ENCODE data around the gene ZNF219. TPM values are rescaled to one million over a fixed set of nuclear protein-coding genes. Genes with fewer than 3 reads are reported as not detected.

The ZNF219 gene
- total and polyA plus RNA-seq, 2 of the 13 experiments (the other 11 are each of a cell fraction or from before 2014, with no cell fraction given) = 34.5 to 36.6 TPM

DNA sequence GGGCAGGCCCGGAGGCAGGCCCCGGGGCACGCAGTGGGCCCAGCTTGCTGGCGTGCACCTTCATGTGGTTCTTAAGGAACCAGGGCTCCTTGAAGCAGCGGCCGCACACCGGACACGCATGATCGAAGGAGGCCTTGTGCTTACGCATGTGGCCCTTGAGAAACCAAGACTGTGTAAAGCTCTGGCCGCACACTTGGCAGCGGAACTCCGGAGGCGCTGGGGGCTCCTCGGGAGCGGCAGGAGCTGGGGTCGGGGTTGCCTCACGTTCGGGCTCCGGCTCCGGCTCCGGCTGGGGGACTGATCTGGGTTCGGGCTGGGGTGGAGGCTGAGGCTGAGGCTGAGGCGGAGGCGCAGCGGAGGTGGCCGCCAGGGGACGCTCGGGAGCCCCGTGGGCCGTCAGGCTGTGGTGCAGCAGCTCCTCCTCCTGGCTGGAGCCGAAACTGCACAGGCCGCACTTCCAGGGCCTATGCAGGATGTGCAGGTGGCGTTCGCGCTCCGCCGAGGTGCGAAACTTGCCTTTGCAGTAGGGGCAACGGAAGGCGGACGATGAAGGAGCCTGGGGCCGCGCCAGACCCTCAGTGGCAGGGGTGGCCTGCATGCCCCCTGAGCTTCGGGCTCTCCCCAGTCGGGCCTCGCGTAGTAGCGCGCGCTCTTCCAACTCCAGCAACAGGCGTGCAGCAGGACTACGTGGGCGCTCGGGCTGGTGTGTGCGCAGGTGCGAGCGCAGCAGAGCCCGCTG, 6.0 kb downstream of the ZNF219 start (continued):
- TF ChIP-seq, protein P1, sequence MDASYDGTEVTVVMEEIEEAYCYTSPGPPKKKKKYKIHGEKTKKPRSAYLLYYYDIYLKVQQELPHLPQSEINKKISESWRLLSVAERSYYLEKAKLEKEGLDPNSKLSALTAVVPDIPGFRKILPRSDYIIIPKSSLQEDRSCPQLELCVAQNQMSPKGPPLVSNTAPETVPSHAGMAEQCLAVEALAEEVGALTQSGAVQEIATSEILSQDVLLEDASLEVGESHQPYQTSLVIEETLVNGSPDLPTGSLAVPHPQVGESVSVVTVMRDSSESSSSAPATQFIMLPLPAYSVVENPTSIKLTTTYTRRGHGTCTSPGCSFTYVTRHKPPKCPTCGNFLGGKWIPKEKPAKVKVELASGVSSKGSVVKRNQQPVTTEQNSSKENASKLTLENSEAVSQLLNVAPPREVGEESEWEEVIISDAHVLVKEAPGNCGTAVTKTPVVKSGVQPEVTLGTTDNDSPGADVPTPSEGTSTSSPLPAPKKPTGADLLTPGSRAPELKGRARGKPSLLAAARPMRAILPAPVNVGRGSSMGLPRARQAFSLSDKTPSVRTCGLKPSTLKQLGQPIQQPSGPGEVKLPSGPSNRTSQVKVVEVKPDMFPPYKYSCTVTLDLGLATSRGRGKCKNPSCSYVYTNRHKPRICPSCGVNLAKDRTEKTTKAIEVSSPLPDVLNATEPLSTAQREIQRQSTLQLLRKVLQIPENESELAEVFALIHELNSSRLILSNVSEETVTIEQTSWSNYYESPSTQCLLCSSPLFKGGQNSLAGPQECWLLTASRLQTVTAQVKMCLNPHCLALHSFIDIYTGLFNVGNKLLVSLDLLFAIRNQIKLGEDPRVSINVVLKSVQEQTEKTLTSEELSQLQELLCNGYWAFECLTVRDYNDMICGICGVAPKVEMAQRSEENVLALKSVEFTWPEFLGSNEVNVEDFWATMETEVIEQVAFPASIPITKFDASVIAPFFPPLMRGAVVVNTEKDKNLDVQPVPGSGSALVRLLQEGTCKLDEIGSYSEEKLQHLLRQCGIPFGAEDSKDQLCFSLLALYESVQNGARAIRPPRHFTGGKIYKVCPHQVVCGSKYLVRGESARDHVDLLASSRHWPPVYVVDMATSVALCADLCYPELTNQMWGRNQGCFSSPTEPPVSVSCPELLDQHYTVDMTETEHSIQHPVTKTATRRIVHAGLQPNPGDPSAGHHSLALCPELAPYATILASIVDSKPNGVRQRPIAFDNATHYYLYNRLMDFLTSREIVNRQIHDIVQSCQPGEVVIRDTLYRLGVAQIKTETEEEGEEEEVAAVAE (CRISPR knock-in tag; IDR thresholded peaks at IDR 0.05; ENCODE audit: borderline replicate concordance) = peak; percentile 77; the same call in 1 of the 2 replicates
- TF ChIP-seq SP5 (CRISPR knock-in tag; IDR thresholded peaks at IDR 0.05; ENCODE audit: borderline replicate concordance, low read depth) = peak; percentile 68; the same call in 1 of the 2 replicates
- TF ChIP-seq, protein P2, sequence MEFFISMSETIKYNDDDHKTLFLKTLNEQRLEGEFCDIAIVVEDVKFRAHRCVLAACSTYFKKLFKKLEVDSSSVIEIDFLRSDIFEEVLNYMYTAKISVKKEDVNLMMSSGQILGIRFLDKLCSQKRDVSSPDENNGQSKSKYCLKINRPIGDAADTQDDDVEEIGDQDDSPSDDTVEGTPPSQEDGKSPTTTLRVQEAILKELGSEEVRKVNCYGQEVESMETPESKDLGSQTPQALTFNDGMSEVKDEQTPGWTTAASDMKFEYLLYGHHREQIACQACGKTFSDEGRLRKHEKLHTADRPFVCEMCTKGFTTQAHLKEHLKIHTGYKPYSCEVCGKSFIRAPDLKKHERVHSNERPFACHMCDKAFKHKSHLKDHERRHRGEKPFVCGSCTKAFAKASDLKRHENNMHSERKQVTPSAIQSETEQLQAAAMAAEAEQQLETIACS (CRISPR knock-in tag; IDR thresholded peaks at IDR 0.05) = no peak
- 0 out of 2 replicates have a peak, but pooled peaks have one; percentile 58 for TF ChIP-seq PAX8 (CRISPR knock-in tag; IDR thresholded peaks at IDR 0.05; ENCODE audit: borderline replicate concordance)
- TF ChIP-seq, protein P3, sequence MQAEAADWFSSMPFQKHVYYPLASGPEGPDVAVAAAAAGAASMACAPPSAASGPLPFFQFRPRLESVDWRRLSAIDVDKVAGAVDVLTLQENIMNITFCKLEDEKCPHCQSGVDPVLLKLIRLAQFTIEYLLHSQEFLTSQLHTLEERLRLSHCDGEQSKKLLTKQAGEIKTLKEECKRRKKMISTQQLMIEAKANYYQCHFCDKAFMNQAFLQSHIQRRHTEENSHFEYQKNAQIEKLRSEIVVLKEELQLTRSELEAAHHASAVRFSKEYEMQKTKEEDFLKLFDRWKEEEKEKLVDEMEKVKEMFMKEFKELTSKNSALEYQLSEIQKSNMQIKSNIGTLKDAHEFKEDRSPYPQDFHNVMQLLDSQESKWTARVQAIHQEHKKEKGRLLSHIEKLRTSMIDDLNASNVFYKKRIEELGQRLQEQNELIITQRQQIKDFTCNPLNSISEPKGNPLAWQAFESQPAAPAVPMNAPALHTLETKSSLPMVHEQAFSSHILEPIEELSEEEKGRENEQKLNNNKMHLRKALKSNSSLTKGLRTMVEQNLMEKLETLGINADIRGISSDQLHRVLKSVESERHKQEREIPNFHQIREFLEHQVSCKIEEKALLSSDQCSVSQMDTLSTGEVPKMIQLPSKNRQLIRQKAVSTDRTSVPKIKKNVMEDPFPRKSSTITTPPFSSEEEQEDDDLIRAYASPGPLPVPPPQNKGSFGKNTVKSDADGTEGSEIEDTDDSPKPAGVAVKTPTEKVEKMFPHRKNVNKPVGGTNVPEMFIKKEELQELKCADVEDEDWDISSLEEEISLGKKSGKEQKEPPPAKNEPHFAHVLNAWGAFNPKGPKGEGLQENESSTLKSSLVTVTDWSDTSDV (CRISPR knock-in tag; IDR thresholded peaks at IDR 0.05) = peak; percentile 58; the same call in 1 of the 2 replicates
- peak; percentile 94 for TF ChIP-seq FOXC1 (CRISPR knock-in tag; IDR thresholded peaks at IDR 0.05; ENCODE audit: borderline replicate concordance)
- TF ChIP-seq NFE2L1 (CRISPR knock-in tag; IDR thresholded peaks at IDR 0.05; ENCODE audit: borderline replicate concordance) = peak; percentile 4; the same call in 1 of the 2 replicates
- peak; percentile 91; the same call in 1 of the 2 replicates for TF ChIP-seq KDM4B (CRISPR knock-in tag; IDR thresholded peaks at IDR 0.05)
- TF ChIP-seq, protein P4, sequence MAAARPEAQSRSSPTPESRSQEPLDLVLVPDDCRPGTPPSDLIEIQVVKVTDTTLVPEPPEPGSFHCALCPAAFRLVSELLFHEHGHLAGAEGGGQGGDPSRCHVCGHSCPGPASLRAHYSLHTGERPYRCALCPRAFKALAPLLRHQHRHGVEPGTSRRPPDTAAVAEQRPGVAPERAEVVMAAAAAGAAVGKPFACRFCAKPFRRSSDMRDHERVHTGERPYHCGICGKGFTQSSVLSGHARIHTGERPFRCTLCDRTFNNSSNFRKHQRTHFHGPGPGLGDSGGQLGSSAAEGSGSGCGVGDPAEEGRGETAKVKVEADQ (CRISPR knock-in tag; IDR thresholded peaks at IDR 0.05; ENCODE audit: borderline replicate concordance) = peak; percentile 93
- TF ChIP-seq ARHGAP35 (CRISPR knock-in tag; IDR thresholded peaks at IDR 0.05; ENCODE audit: borderline replicate concordance) = peak; percentile 74; the same call in 1 of the 2 replicates
- TF ChIP-seq, protein P5, sequence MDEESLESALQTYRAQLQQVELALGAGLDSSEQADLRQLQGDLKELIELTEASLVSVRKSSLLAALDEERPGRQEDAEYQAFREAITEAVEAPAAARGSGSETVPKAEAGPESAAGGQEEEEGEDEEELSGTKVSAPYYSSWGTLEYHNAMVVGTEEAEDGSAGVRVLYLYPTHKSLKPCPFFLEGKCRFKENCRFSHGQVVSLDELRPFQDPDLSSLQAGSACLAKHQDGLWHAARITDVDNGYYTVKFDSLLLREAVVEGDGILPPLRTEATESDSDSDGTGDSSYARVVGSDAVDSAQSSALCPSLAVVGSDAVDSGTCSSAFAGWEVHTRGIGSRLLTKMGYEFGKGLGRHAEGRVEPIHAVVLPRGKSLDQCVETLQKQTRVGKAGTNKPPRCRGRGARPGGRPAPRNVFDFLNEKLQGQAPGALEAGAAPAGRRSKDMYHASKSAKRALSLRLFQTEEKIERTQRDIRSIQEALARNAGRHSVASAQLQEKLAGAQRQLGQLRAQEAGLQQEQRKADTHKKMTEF (CRISPR knock-in tag; IDR thresholded peaks at IDR 0.05) = peak; percentile 88
- TF ChIP-seq ZNF12 (CRISPR knock-in tag; IDR thresholded peaks at IDR 0.05) = peak; percentile 53; the same call in 1 of the 2 replicates
- peak; percentile 77; the same call in 1 of the 2 replicates for TF ChIP-seq ZC3H13 (CRISPR knock-in tag; IDR thresholded peaks at IDR 0.05)
- peak; percentile 86 for TF ChIP-seq U2AF1 (optimal IDR thresholded peaks at IDR 0.05; ENCODE audit: low read depth, low read length)
- no peak for TF ChIP-seq RBM39 (IDR thresholded peaks at IDR 0.05; ENCODE audit: low read depth, low read length, poor library complexity, severe bottlenecking)
- TF ChIP-seq ZFP62 (CRISPR knock-in tag; IDR thresholded peaks at IDR 0.05) = no peak
- peak; percentile 73 for TF ChIP-seq TEAD3 (CRISPR knock-in tag; optimal IDR thresholded peaks at IDR 0.05; ENCODE audit: borderline replicate concordance)

Measured in HepG2 (cell line).